Hepatocyte (in vitro differentiated cells): ENCODE results near the gene OPN1LW.
"Not testable (repeated sequence)": the region's sequence is repeated elsewhere in the genome, so short reads cannot be mapped to it uniquely, and the experiment has no call there.

Source experiments
- CTCF ChIP-seq: fragments of 200-600 bp; sonication (generic); IDR thresholded peaks from 2 replicates; pipeline ENCODE4 v1.5.1; 2016; ENCODE audit warnings: antibody characterized with exemption, mild to moderate bottlenecking; ENCODE audit not compliant: poor library complexity
- EZH2phosphoT487 ChIP-seq: fragments of 200-600 bp; sonication (generic); IDR thresholded peaks from one replicate; pipeline ENCODE4 v1.6.1; 2018; ENCODE audit warnings: antibody characterized with exemption, mild to moderate bottlenecking, low read depth, moderate library complexity; ENCODE audit not compliant: unreplicated experiment, severe bottlenecking

- not testable (repeated sequence) for TF ChIP-seq CTCF, EZH2phosphoT487
These were observed 13.2 kb downstream of the OPN1LW start for GRCh38 chrX:154157207-154157606.
